ENCODE measurements around the gene NRDC. TPM values are rescaled to one million over a fixed set of nuclear protein-coding genes. Genes with fewer than 3 reads are reported as not detected.
A peak's percentile ranks its signal among the peaks of the same experiment; 100 is the strongest.

NRDC gene
- total and polyA plus RNA-seq, 2 donors from 2014 or later, result 99.5 to 110 TPM

DNA sequence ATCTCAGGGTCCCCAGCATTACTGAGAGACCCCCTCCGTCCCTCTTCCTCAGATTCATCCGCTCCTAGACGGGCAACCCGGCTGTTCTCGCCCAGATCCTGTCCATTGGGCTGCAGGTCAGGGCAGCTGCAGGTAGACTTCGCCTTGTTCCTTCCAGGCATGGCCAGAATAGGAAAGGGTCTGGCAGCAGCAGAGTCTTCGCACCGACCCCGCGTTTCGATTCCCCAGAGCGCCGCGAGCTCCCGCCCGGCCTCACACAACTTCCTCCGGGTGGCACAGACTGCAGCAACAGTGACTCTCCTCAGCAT lies 265 bp downstream of the NRDC start:
- DNase-seq, result no peak
- H3K4me1 ChIP-seq (ENCODE audit: control insufficient read depth in 2 of 3, insufficient read depth in 2 of 3, low read depth in 1 of 3, low read length in 3 of 3), result peaks cover 0 to 6% (median 4%) of the 10 kb centered on the region in 3 donors
- H3K4me3 ChIP-seq (ENCODE audit: low read length in 3 of 3), result peak overlapping the region; percentile 73 to 93 (median 92)
- intact Hi-C loops (cut with DNase I), result no loop called here
- no peaks in the 10 kb centered on the region for H3K9me3 ChIP-seq (ENCODE audit: control insufficient read depth in 2 of 3, insufficient read depth in 1 of 3, low read length in 3 of 3)
- no peak for TF ChIP-seq CTCF (IDR thresholded peaks at IDR 0.05; ENCODE audit: borderline replicate concordance, extremely low read depth, insufficient read depth)
- no peaks in the 10 kb centered on the region for H3K27me3 ChIP-seq (ENCODE audit: control insufficient read depth, insufficient read depth, low read length)
- peak overlapping the region; percentile 95 to 98 for H3K27ac ChIP-seq (ENCODE audit: low read depth in 2 of 2, low read length in 2 of 2)
- no peaks in the 10 kb centered on the region for H3K36me3 ChIP-seq (ENCODE audit: control insufficient read depth in 2 of 3, insufficient read depth in 3 of 3, low read length in 3 of 3)
- FAIRE-seq, result no peak
- H3K9ac ChIP-seq (ENCODE audit: low read length in 3 of 3), result peak overlapping the region; percentile 67 to 99 (median 95)

DNA sequence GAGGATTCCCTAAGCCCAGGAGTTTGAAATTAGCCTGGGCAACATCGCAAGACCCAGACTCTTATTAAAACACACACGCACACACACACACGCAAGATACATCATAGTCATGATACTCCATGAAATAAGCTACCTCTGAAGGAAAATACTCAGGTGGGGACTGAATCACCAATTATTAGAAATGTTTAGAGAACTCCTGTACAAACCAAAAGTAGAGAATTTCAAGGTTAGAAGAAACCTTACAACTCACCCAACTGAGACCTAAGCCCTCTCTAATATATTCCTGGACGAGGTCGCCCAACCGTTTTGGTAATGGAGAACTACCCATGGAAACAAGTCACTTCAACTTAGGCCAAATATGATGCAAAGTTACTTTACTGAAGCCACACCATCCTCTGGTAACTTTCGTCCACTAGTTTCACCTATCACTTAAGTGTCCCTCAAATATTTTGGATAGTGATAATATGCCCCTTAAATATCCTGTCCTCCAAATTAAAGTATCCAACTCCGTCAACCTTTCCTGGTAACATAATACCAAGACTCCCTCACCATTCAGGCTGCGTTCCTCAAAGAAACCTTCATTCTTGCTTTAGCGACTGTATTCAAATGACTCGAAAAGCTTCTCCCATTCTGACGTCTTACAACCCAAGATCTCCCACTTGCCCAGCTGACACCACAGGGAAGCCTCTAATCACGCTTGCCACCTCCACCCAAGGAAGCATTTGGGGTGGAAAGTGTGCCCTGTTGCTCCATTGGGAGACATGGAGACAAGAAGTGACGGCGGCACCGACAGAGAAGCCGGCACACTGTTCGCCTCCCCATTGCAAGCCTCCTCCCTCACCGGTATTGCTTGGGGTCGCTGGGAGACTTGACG lies 856 bp downstream of the NRDC start:
- FAIRE-seq (no peak), DNase-seq (peak in 2 of 5 donors; percentile 60 to 75)
- Histone ChIP-seq H3K4me1 (ENCODE audit: control insufficient read depth in 2 of 3, insufficient read depth in 2 of 3, low read depth in 1 of 3, low read length in 3 of 3) (peaks cover 0 to 6% (median 4%) of the 10 kb centered on the region in 3 donors), H3K27me3 (ENCODE audit: control insufficient read depth, insufficient read depth, low read length) (no peaks in the 10 kb centered on the region), H3K9ac (ENCODE audit: low read length in 3 of 3) (peak overlapping the region; percentile 67 to 99 (median 95)), H3K9me3 (ENCODE audit: control insufficient read depth in 2 of 3, insufficient read depth in 1 of 3, low read length in 3 of 3) (no peaks in the 10 kb centered on the region), H3K27ac (ENCODE audit: low read depth in 2 of 2, low read length in 2 of 2) (peak overlapping the region; percentile 95 to 98), H3K36me3 (ENCODE audit: control insufficient read depth in 2 of 3, insufficient read depth in 3 of 3, low read length in 3 of 3) (no peaks in the 10 kb centered on the region), H3K4me3 (ENCODE audit: low read length in 3 of 3) (peak overlapping the region; percentile 73 to 93 (median 92))
- TF ChIP-seq CTCF (IDR thresholded peaks at IDR 0.05; ENCODE audit: borderline replicate concordance, extremely low read depth, insufficient read depth), result no peak
- intact Hi-C loops (cut with DNase I), result no loop called here

- DNase-seq (no peak), FAIRE-seq (no peak)
- Histone ChIP-seq H3K9ac (ENCODE audit: low read length in 3 of 3) (no peak overlapping the region), H3K27ac (ENCODE audit: low read depth in 2 of 2, low read length in 2 of 2) (no peak overlapping the region), H3K36me3 (ENCODE audit: control insufficient read depth in 2 of 3, insufficient read depth in 3 of 3, low read length in 3 of 3) (no peaks in the 10 kb centered on the region), H3K4me1 (ENCODE audit: control insufficient read depth in 2 of 3, insufficient read depth in 2 of 3, low read depth in 1 of 3, low read length in 3 of 3) (peaks cover 0 to 6% (median 4%) of the 10 kb centered on the region in 3 donors), H3K9me3 (ENCODE audit: control insufficient read depth in 2 of 3, insufficient read depth in 1 of 3, low read length in 3 of 3) (no peaks in the 10 kb centered on the region), H3K4me3 (ENCODE audit: low read length in 3 of 3) (no peak overlapping the region), H3K27me3 (ENCODE audit: control insufficient read depth, insufficient read depth, low read length) (no peaks in the 10 kb centered on the region)
- TF ChIP-seq CTCF (IDR thresholded peaks at IDR 0.05; ENCODE audit: borderline replicate concordance, extremely low read depth, insufficient read depth), result no peak
- intact Hi-C loops (cut with DNase I), result no loop called here
Observed at GRCh38 chr1:51875836-51876235, 2.7 kb downstream of the NRDC start.

All from kidney (tissue), 14 donors.